Mesendoderm (in vitro differentiated cells): ENCODE data around the gene MAT2A.

Experiments
- DNase-seq: peaks from one replicate; pipeline ENCODE4 v3.0.0; 2013
- H2AK5ac ChIP-seq: 2 replicates; pipeline ENCODE4 v1.6.1; 2013; ENCODE audit warnings: low read length, inconsistent platforms
- H2BK120ac ChIP-seq: 2 replicates; pipeline ENCODE4 v1.6.1; 2013; ENCODE audit warnings: low read depth, mild to moderate bottlenecking, low read length, moderate library complexity, mixed read lengths
- H2BK15ac ChIP-seq: replicated peaks from 2 replicates; pipeline ENCODE4 v1.6.1; 2013; ENCODE audit warnings: low read depth, mild to moderate bottlenecking, moderate library complexity
- H2BK5ac ChIP-seq: 2 replicates; pipeline ENCODE4 v1.6.1; 2013; ENCODE audit warnings: low read length, inconsistent platforms
- H3K18ac ChIP-seq: 2 replicates; pipeline ENCODE4 v1.6.1; 2013; ENCODE audit warnings: mild to moderate bottlenecking, low read length, mixed read lengths
- H3K23ac ChIP-seq: one replicate; pipeline ENCODE4 v1.6.1; 2013; ENCODE audit warnings: low read length
- H3K27ac ChIP-seq: 2 replicates; pipeline ENCODE4 v1.5.1; 2013; ENCODE audit warnings: low read depth, mild to moderate bottlenecking, inconsistent platforms, low read length, moderate library complexity
- H3K27me3 ChIP-seq: 2 replicates; pipeline ENCODE4 v1.6.1; 2013; ENCODE audit warnings: low read length, control low read depth, mild to moderate bottlenecking, inconsistent platforms; ENCODE audit not compliant: insufficient read depth, poor library complexity
- H3K36me3 ChIP-seq: 2 replicates; pipeline ENCODE4 v1.6.1; 2013; ENCODE audit warnings: low read length, inconsistent platforms; ENCODE audit not compliant: control insufficient read depth, insufficient read depth
- H3K4ac ChIP-seq: one replicate; pipeline ENCODE4 v1.6.1; 2013; ENCODE audit warnings: low read depth, mild to moderate bottlenecking, low read length, moderate library complexity
- H3K4me1 ChIP-seq: 2 replicates; pipeline ENCODE4 v1.6.1; 2013; ENCODE audit warnings: low read depth, low read length, inconsistent platforms; ENCODE audit not compliant: control insufficient read depth
- H3K4me2 ChIP-seq: 2 replicates; pipeline ENCODE4 v1.6.1; 2013; ENCODE audit warnings: low read length
- H3K4me3 ChIP-seq: 2 replicates; pipeline ENCODE4 v1.5.1; 2013; ENCODE audit warnings: mild to moderate bottlenecking, low read length
- H3K56ac ChIP-seq: one replicate; pipeline ENCODE4 v1.6.1; 2013; ENCODE audit warnings: low read length
- H3K79me1 ChIP-seq: 2 replicates; pipeline ENCODE4 v1.6.1; 2013; ENCODE audit warnings: low read length, inconsistent platforms
- H3K79me2 ChIP-seq: 2 replicates; pipeline ENCODE4 v1.6.1; 2013; ENCODE audit warnings: mild to moderate bottlenecking, low read length; ENCODE audit not compliant: control insufficient read depth, insufficient read depth
- H3K9ac ChIP-seq: 2 replicates; pipeline ENCODE4 v1.6.1; 2013; ENCODE audit warnings: low read length, inconsistent platforms
- H4K5ac ChIP-seq: one replicate; pipeline ENCODE4 v1.6.1; 2013; ENCODE audit warnings: low read length
- H4K8ac ChIP-seq: one replicate; pipeline ENCODE4 v1.6.1; 2013; ENCODE audit warnings: low read depth, mild to moderate bottlenecking, control low read depth, low read length, moderate library complexity
- WGBS: extraction: QIAGEN DNeasy Blood & Tissue Kit; methylation state at CpG from one replicate; pipeline ENCODE4 v1.1.7; 2013; ENCODE audit warnings: low lambda C conversion rate, missing lambda C conversion rate; ENCODE audit not compliant: insufficient coverage; ENCODE audit errors: extremely low coverage; 5-methylcytosine and 5-hydroxymethylcytosine counted together

MAT2A gene

DNA sequence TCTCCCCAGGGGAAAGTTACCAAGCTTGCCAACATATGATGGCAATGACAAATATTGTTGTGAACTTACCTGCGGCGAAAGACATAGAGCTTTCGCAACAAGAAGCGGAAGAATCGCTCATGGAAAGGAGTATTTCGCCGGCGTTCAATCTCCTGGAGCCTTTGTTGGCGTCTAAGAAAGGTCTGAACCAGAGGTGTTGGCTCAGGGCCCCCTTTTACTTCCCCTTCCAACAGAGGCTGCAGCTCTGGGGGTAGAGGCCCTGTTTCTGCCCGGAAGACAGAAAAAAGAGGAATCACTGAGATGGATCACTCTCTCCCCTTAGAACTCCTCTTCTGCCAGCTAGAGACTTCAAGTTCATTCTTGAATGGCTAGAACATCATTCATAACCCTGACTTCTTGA lies 11.5 kb downstream of the MAT2A start:
- Histone ChIP-seq H3K9ac (no peak overlapping the region), H2BK5ac (no peak overlapping the region), H3K56ac (no peak overlapping the region), H4K5ac (no peak overlapping the region), H2BK120ac (no peak overlapping the region), H3K36me3 (peaks cover 25% of the 10 kb centered on the region), H3K4ac (no peak overlapping the region), H3K4me3 (no peak overlapping the region), H3K4me2 (no peak overlapping the region), H3K79me2 (no peaks in the 10 kb centered on the region), H3K79me1 (peaks cover 2% of the 10 kb centered on the region), H3K23ac (no peak overlapping the region), H4K8ac (no peak overlapping the region), H3K27me3 (no peaks in the 10 kb centered on the region), H2BK15ac (no peak overlapping the region), H3K4me1 (no peaks in the 10 kb centered on the region), H3K27ac (no peak overlapping the region), H3K18ac (no peak overlapping the region), H2AK5ac (no peak overlapping the region)
- no peak for DNase-seq
- WGBS: no CpG with 5 or more reads among the region's 10 CpGs

DNA sequence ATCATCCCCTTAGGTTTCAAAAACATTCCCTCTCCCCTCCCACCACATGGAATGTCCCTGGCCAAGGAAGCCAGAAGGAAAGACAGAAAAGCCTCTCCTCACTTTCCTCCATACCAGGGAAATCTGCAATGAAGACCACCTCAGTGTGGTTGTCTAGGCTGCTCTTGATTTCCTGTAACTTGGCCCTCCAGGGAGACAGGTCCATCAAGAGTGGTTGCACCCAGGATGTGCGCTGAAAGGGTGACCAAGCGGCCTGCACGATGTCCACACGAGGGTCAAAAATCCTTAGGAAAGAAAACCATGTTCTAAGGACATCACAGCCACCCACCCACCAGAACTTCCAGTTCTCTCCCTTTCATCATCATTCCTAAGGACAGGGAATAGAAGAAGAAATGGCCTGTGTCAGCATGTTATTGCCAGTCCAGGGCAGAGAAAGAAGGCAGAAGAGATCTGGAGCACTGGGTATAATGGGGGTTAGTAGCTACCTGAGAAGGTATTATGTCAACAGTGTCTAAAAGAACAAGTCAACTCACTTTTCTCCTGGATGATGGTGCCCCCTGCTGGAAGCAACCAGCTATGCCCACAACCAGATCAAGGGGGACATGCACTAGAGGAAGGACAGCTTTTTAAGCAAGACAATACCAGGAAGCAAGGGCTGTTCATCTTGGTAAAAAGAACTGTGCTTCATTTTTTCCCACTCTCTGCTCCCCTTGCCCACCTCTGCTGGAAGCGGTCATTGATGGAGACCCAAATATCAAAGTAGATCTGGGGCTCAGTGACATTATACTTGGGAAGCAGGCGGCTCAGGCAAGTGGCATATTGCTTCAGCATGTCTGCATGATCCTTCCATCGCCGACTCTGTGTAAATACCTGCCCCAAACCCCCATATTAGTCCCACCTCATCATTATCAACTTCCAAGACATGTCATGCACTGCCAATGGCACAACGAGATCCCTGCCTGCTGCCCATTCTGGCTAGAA lies 13.0 kb downstream of the MAT2A start:
- Histone ChIP-seq H2BK15ac (no peak overlapping the region), H3K9ac (no peak overlapping the region), H3K4me2 (no peak overlapping the region), H3K4me1 (no peaks in the 10 kb centered on the region), H3K4ac (no peak overlapping the region), H3K18ac (no peak overlapping the region), H3K79me2 (no peaks in the 10 kb centered on the region), H4K5ac (no peak overlapping the region), H3K23ac (no peak overlapping the region), H2AK5ac (no peak overlapping the region), H3K4me3 (no peak overlapping the region), H3K27me3 (no peaks in the 10 kb centered on the region), H4K8ac (no peak overlapping the region), H2BK5ac (no peak overlapping the region), H2BK120ac (no peak overlapping the region), H3K79me1 (peaks cover 6% of the 10 kb centered on the region), H3K36me3 (peaks cover 22% of the 10 kb centered on the region), H3K56ac (no peak overlapping the region), H3K27ac (no peak overlapping the region)
- peak; percentile 89 for DNase-seq
- WGBS: no CpG with 5 or more reads among the region's 9 CpGs

DNA sequence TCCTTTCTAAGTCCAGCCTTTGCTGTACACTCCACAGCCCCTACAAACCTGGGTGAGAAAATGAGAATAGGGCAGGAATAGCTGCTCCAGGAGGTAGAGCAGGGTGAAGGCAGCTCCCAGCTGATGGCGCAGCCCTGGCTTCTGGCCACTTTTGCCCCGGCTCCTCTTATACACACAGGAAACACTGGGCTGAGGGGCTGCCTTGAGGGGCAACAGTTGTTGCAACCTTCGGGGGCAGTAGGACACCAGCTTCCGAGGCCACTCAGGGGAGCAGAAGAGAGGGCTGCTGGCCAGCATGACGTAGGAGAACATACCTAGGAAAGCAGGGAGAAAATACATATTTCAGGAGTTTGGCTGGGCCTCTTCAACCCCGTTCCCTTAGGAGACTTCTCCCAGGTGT lies 14.2 kb downstream of the MAT2A start:
- Histone ChIP-seq H3K4me1 (no peaks in the 10 kb centered on the region), H3K23ac (no peak overlapping the region), H3K79me1 (peaks cover 9% of the 10 kb centered on the region), H3K27me3 (no peaks in the 10 kb centered on the region), H3K56ac (no peak overlapping the region), H2BK120ac (no peak overlapping the region), H3K36me3 (peaks cover 22% of the 10 kb centered on the region), H3K4me2 (no peak overlapping the region), H2AK5ac (no peak overlapping the region), H3K9ac (no peak overlapping the region), H4K8ac (no peak overlapping the region), H3K18ac (no peak overlapping the region), H3K4me3 (no peak overlapping the region), H3K79me2 (peaks cover 2% of the 10 kb centered on the region), H4K5ac (no peak overlapping the region), H3K4ac (no peak overlapping the region), H2BK15ac (no peak overlapping the region), H3K27ac (no peak overlapping the region), H2BK5ac (no peak overlapping the region)
- no peak for DNase-seq
- WGBS: no CpG with 5 or more reads among the region's 6 CpGs

DNA sequence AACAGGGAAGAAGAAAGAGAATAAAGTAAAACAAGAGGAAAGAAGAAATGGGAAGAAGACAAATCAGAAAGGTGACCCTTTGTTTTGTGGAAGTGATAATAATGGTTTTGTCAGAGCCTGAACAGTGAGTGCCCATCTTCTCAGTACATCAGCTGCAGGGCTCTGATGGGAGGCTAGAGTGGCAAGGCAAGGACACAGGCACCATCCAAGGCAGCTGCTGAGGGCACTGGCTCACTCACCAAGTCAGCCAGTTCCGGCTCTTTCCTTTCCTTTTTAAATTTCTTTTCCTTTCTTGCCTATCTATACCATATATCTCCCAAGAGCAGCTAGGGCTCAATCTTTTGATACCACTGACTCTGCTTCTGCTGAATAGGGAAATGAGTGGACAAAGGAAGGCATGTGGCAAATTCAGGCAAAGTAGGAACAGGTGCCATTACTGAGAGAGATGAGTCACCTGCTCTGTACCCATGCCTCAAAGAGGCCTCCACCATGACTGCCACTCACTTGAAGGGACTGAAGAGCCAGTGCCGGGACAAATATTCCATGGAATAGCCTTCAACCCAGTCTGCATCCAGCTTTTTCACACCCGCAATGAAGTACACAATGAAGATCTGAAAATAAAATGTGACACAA lies 16.1 kb downstream of the MAT2A start:
- Histone ChIP-seq H3K23ac (no peak overlapping the region), H3K56ac (no peak overlapping the region), H4K8ac (no peak overlapping the region), H2BK15ac (no peak overlapping the region), H3K4me3 (no peak overlapping the region), H2BK120ac (no peak overlapping the region), H3K9ac (no peak overlapping the region), H3K4ac (no peak overlapping the region), H3K36me3 (peaks cover 21% of the 10 kb centered on the region), H3K4me1 (no peaks in the 10 kb centered on the region), H3K4me2 (no peak overlapping the region), H4K5ac (no peak overlapping the region), H3K79me1 (peaks cover 16% of the 10 kb centered on the region), H3K79me2 (peaks cover 11% of the 10 kb centered on the region), H3K27me3 (no peaks in the 10 kb centered on the region), H3K27ac (no peak overlapping the region), H2AK5ac (no peak overlapping the region), H3K18ac (no peak overlapping the region), H2BK5ac (no peak overlapping the region)
- WGBS: no CpG with 5 or more reads among the region's 3 CpGs
- DNase-seq: no peak

DNA sequence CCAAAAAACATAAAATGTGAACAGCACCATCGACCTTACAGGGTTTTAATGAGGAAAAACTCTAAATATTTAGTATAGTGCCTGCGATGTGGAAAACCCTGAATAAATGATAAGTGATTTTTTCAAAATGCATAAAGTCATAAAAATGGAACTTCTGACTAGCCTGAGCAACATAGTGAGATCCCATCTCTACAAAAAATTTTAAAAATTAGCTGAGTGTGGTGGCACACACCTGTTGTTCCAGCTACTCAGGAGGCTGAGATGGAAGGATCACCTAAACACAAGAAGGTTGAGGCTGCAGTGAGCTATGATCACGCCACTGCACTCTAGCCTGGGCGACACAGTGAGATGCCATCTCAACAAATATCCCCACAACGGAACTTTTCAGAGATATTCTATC lies 18.2 kb downstream of the MAT2A start:
- H2AK5ac ChIP-seq: no peak overlapping the region
- H3K4me1 ChIP-seq: no peaks in the 10 kb centered on the region
- H3K9ac ChIP-seq: no peak overlapping the region
- no peak for DNase-seq
- H3K36me3 ChIP-seq: peaks cover 11% of the 10 kb centered on the region
- no CpG with 5 or more reads among the region's 5 CpGs for WGBS
- no peak overlapping the region for H3K4me2 ChIP-seq
- H4K8ac ChIP-seq: no peak overlapping the region
- no peak overlapping the region for H3K56ac ChIP-seq
- no peak overlapping the region for H3K4me3 ChIP-seq
- no peak overlapping the region for H3K18ac ChIP-seq
- H2BK5ac ChIP-seq: no peak overlapping the region
- no peak overlapping the region for H3K23ac ChIP-seq
- H2BK120ac ChIP-seq: no peak overlapping the region
- no peak overlapping the region for H4K5ac ChIP-seq
- H3K27me3 ChIP-seq: no peaks in the 10 kb centered on the region
- H3K79me1 ChIP-seq: peaks cover 17% of the 10 kb centered on the region
- no peak overlapping the region for H3K4ac ChIP-seq
- H2BK15ac ChIP-seq: no peak overlapping the region
- H3K79me2 ChIP-seq: peaks cover 18% of the 10 kb centered on the region
- no peak overlapping the region for H3K27ac ChIP-seq
